Body of pancreas (tissue), 4 donors: Measurements from ENCODE around the gene CIROP. TPM values are rescaled to one million over a fixed set of nuclear protein-coding genes. Genes with fewer than 3 reads are reported as not detected.

Experiments used
- ATAC-seq: fragments of 150-250 bp; one replicate; pipeline ENCODE4 v1.9.1; 2016
- DNase-seq, 4 donors: peaks; one replicate each; pipeline ENCODE4 v3.0.0-alpha.2; 2019
- H3K27ac ChIP-seq, 4 donors: fragments of 200-600 bp; sonication (generic); 1 replicate in 3 of 4; 2 replicates in 1 of 4; pipeline versions ENCODE4 v1.5.1 to v1.6.1; 2016 to 2019; ENCODE audit warnings: mild to moderate bottlenecking in 1 of 4, mixed read lengths in 1 of 4, moderate library complexity in 1 of 4
- H3K27me3 ChIP-seq, 2 donors: fragments of 200-600 bp; sonication (generic); one replicate each; pipeline ENCODE4 v1.6.0; 2016; ENCODE audit warnings: mild to moderate bottlenecking in 1 of 2
- H3K36me3 ChIP-seq, 2 donors: fragments of 200-600 bp; sonication (generic); replicated peaks in 1 of 2; 2 replicates each; pipeline ENCODE4 v1.5.1; 2016; ENCODE audit warnings: low read depth in 2 of 2; ENCODE audit not compliant: insufficient read depth in 1 of 2
- H3K4me1 ChIP-seq: fragments of 200-600 bp; sonication (generic); one replicate; pipeline ENCODE4 v1.6.0; 2016
- H3K4me3 ChIP-seq, 2 donors: fragments of 200-600 bp; sonication (generic); 1 replicate in 1 of 2; 2 replicates in 1 of 2; pipeline ENCODE4 v1.5.1; 2016 to 2019
- H3K9me3 ChIP-seq, 3 donors: fragments of 200-600 bp; sonication (generic); 1 replicate in 2 of 3; 2 replicates in 1 of 3; pipeline ENCODE4 v1.5.1; 2016
- CTCF ChIP-seq, 7 experiments: fragments of 450-650 bp in 4 of 7; fragments of 200-600 bp in 3 of 7; sonication (generic) in 3 of 7; IDR thresholded peaks; one replicate each; pipeline ENCODE4 v1.5.1; 2016 to 2019; ENCODE audit warnings: antibody characterized with exemption in 7 of 7
- POLR2A ChIP-seq, 3 donors: fragments of 450-650 bp; IDR thresholded peaks; one replicate each; pipeline ENCODE4 v1.6.1; 2016; ENCODE audit warnings: antibody characterized with exemption in 3 of 3, mild to moderate bottlenecking in 2 of 3
- WGBS, 2 donors: methylation state at CpG; one replicate each; pipeline ENCODE4 v1.1.5; 2017; 5-methylcytosine and 5-hydroxymethylcytosine counted together
- intact Hi-C: fragments of 100-400 bp; cut with DNase I; formaldehyde crosslinking; loops from one replicate; pipeline ENCODE4 v1.15.1; 2023
- total RNA-seq, 2 donors: library from RNA; depleted of rRNA; stranded (reverse); fragments of >200 nt; gene quantifications; one replicate each; pipeline ENCODE4 v1.1.0, GENCODE V29; 2016

CIROP gene
- total RNA-seq, 2 donors from 2014 or later = not detected

- Histone ChIP-seq H3K9me3 (no peaks in the 10 kb centered on the region), H3K4me3 (peak overlapping the region; percentile 16 to 66), H3K27ac (peak overlapping the region; percentile 41 to 86 (median 72)), H3K27me3 (no peaks in the 10 kb centered on the region), H3K4me1 (peaks cover 28% of the 10 kb centered on the region), H3K36me3 (peaks cover 0 to 27% of the 10 kb centered on the region in 2 donors)
- TF ChIP-seq POLR2A (IDR thresholded peaks at IDR 0.05) (peak in 2 of 3 donors; percentile 60), CTCF (IDR thresholded peaks at IDR 0.05) (peak in 2 of 7 experiments; percentile 11 to 15)
- peak; percentile 93 for ATAC-seq
- peak; percentile 83 to 92 (median 88) for DNase-seq
- intact Hi-C loops = no loop called here
- 0 to 1% methylated on average over 14 of the region's 14 CpGs for WGBS, 2 donors
Measured at GRCh38 chr14:23071244-23071920, 33.4 kb downstream of the CIROP start.

DNA sequence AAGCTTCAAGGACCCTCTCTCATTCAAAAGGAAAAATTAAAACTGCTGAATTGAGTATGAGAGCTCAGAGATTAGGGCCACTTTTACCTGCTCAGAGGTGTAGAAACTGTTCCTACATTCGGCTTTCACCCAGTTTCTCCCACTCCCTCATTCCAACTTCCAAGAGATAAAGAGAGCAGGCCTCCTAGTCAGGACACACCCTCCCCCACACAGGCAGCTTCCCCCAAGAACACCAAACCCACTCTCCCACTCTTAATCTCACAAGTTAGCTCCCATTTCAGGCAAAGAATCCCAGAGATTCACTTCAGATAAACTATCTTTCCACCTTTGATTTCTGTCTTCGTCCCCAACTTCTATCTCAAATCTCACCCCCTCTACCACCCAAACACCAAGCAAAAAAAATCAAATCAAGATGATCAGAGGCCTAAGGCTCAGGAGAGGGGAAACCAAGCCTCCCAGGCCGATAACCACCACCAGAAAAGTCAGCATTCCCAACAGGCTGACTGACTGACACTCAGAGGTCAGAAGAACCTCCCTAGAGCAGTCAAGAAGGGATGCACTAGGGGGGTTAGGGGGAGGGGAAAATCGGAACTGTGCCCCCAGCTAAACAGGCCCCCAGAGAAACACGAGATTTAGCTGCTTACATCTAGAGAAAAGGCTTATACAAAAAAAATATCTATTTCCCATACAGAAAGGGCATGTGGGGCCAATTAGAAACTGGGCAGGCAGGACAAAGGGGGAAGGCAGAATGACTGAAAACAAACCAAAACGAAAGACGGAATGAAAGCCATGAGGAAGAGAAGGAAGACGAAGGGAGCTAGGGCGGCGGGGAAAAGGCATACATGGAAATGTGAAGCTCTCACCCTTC, 34.3 kb downstream of the CIROP start:
- no peak for DNase-seq
- peak overlapping the region in 3 of 4 donors; percentile 70 to 86 (median 74) for H3K27ac ChIP-seq
- 11 to 12% methylated on average over 10 of the region's 10 CpGs for WGBS, 2 donors
- H3K9me3 ChIP-seq = no peaks in the 10 kb centered on the region
- H3K4me3 ChIP-seq = peak overlapping the region in 1 of 2 donors; percentile 66
- intact Hi-C loops = no loop called here
- no peaks in the 10 kb centered on the region for H3K27me3 ChIP-seq
- TF ChIP-seq CTCF (IDR thresholded peaks at IDR 0.05) (no peak), POLR2A (IDR thresholded peaks at IDR 0.05) (no peak)
- peaks cover 28% of the 10 kb centered on the region for H3K4me1 ChIP-seq
- H3K36me3 ChIP-seq = peaks cover 3 to 21% of the 10 kb centered on the region in 2 donors
- no peak for ATAC-seq

- Histone ChIP-seq H3K9me3 (no peaks in the 10 kb centered on the region), H3K27ac (peak overlapping the region in 1 of 4 donors; percentile 19), H3K4me3 (no peak overlapping the region), H3K4me1 (peaks cover 28% of the 10 kb centered on the region), H3K27me3 (no peaks in the 10 kb centered on the region), H3K36me3 (peaks cover 6 to 18% of the 10 kb centered on the region in 2 donors)
- no peak for TF ChIP-seq CTCF (IDR thresholded peaks at IDR 0.05)
- no peak for TF ChIP-seq POLR2A (IDR thresholded peaks at IDR 0.05)
- DNase-seq (no peak), ATAC-seq (no peak)
- WGBS, 2 donors = 78 to 89% methylated on average over 4 of the region's 4 CpGs
- intact Hi-C loops = no loop called here
Measured at GRCh38 chr14:23069413-23069806, 35.4 kb downstream of the CIROP start.

DNA sequence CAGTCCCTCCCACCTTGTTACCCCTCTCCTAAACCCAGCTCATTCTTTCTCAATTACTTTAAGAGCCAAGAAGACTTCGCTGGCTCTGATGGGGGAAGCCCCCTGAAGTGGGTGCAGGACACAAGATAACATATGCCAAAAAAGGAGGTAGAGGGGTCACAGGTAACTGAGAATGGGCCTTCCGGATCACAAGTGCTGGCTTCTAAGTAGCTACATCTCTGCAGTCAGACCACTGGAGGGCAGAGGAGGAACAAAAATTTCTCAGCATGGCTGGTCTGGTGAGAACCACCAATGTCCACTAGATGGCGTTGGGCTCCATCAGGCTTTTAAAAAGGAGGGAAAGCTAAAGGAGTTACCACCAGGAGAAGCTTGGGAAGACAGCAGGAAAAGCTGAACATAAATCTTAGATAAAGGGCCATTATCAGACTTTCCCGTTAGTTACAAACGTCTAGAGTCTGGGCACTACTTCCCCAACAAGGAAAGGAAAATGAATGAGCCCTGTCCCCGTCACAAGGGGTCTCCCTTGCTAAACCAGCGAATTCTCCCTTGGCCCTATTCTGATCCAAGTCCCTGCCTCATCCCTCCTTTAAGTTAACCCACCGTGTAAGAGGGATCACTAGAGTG, 35.9 kb downstream of the CIROP start:
- Histone ChIP-seq H3K4me1 (peaks cover 28% of the 10 kb centered on the region), H3K27ac (peak overlapping the region in 2 of 4 donors; percentile 11 to 19), H3K4me3 (no peak overlapping the region), H3K9me3 (no peaks in the 10 kb centered on the region), H3K36me3 (peaks cover 6 to 22% of the 10 kb centered on the region in 2 donors), H3K27me3 (no peaks in the 10 kb centered on the region)
- intact Hi-C loops = no loop called here
- TF ChIP-seq POLR2A (IDR thresholded peaks at IDR 0.05) (no peak), CTCF (IDR thresholded peaks at IDR 0.05) (peak; percentile 89 to 99 (median 99))
- DNase-seq = peak; percentile 85 to 90 (median 87)
- ATAC-seq = peak; percentile 84
- WGBS, 2 donors = 26 to 28% methylated on average over 8 of the region's 8 CpGs
